Measurements from ENCODE around the gene VSIG10.

GRCh38 chr12:118050972-118051910, 52.6 kb downstream of the VSIG10 start:
- TF ChIP-seq, protein P1, sequence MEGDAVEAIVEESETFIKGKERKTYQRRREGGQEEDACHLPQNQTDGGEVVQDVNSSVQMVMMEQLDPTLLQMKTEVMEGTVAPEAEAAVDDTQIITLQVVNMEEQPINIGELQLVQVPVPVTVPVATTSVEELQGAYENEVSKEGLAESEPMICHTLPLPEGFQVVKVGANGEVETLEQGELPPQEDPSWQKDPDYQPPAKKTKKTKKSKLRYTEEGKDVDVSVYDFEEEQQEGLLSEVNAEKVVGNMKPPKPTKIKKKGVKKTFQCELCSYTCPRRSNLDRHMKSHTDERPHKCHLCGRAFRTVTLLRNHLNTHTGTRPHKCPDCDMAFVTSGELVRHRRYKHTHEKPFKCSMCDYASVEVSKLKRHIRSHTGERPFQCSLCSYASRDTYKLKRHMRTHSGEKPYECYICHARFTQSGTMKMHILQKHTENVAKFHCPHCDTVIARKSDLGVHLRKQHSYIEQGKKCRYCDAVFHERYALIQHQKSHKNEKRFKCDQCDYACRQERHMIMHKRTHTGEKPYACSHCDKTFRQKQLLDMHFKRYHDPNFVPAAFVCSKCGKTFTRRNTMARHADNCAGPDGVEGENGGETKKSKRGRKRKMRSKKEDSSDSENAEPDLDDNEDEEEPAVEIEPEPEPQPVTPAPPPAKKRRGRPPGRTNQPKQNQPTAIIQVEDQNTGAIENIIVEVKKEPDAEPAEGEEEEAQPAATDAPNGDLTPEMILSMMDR (IDR thresholded peaks at IDR 0.05; ENCODE audit: low read depth, low read length) = no peak
- TF ChIP-seq EZH2phosphoT487 (IDR thresholded peaks at IDR 0.05; ENCODE audit: low read depth) = no peak

Measured in OCI-LY3 (cell line).